HG03060 (cell line): ENCODE measurements around the gene ARL5A.
A peak's percentile ranks its signal among the peaks of the same experiment; 100 is the strongest.
"Not testable (repeated sequence)": the region's sequence is repeated elsewhere in the genome, so short reads cannot be mapped to it uniquely, and the experiment has no call there.

Source experiments
- ATAC-seq: cut with Tn5 transposase; IDR thresholded peaks from one replicate; pipeline ENCODE4 v1.9.1; 2021; ENCODE audit warnings: low read depth, moderate number of reproducible peaks; ENCODE audit not compliant: unreplicated experiment

ARL5A gene

GRCh38 chr2:151828143-151828889 lies at the start of gene ARL5A:
ARL5A (minus strand) TSS chr2:151828421; CDS start chr2:151828176, 245 bp downstream.
- ATAC-seq, result peak; percentile 95

- not testable (repeated sequence) for ATAC-seq
Observed at GRCh38 chr2:151875631-151876030, 47.4 kb upstream of the ARL5A start.

GRCh38 chr2:151872463-151872862 lies 44.2 kb upstream of the ARL5A start:
- no peak for ATAC-seq

GRCh38 chr2:151869291-151869690 lies 41.1 kb upstream of the ARL5A start:
- no peak for ATAC-seq

DNA sequence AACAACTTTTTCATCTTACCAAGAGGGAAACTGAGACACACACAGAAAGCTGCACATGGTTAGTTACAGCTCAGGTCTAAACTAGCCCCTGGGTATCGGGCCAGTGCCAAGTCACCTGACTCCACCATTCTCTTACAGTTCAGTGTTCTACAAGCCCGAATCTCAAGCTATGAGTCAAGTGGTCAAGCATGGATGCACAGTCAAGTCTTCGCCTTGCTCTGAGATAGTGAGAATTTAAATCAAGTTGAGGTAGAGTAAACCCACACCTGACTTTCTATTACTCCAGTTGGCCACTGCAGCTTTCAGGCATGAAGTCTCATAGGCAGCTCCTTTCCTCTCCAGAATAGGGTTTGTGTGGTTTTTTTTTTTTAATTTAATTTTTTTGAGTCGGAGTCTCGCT lies 34.5 kb upstream of the ARL5A start:
- ATAC-seq, result peak; percentile 99

GRCh38 chr2:151861174-151861573 lies 33.0 kb upstream of the ARL5A start:
- ATAC-seq, result no peak

- no peak for ATAC-seq
Observed at GRCh38 chr2:151860613-151861146, 32.5 kb upstream of the ARL5A start.

DNA sequence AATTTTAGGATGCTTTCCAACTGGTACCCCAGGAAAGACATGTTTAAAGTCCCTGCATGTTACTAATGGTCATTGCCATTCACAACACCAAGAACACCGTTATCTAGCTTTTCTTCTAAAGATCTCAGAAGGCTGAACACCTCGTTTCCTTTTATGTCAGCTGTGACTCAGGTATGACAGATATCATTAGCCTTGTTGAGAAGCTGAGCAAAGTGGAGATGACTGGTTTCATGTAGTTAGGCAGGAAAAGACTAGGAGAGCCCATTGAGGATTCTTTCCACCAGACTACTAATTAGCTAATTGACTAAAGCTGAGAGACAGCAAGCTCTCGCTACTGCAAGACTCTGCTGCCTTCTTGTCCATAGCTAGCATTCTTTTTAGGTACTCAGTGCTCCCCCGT lies 32.0 kb upstream of the ARL5A start:
- no peak for ATAC-seq

- ATAC-seq, result no peak
Observed at GRCh38 chr2:151857650-151858049, 29.4 kb upstream of the ARL5A start.

DNA sequence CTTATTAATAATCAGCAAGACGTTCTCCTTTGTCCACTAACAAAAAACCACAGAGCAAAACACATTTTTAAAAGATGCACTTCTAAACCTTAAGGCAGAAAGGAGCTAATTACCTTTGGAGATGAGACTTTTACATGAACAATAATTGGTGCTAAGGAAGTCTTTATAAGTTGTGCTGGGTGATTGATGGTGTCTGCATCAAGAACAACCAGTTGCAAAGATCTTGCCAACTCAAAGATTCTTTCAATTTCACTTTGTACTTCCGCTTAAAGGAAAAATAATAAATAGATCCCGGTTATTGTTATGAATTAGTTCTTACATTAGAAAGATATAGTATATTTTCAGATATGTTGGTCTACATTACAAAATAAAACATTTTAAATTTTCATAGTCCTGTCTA lies 26.9 kb upstream of the ARL5A start:
- ATAC-seq, result no peak

GRCh38 chr2:151853070-151853758 lies 25.0 kb upstream of the ARL5A start:
- ATAC-seq, result no peak

- ATAC-seq, result no peak
Observed at GRCh38 chr2:151852260-151853069, 24.2 kb upstream of the ARL5A start.

DNA sequence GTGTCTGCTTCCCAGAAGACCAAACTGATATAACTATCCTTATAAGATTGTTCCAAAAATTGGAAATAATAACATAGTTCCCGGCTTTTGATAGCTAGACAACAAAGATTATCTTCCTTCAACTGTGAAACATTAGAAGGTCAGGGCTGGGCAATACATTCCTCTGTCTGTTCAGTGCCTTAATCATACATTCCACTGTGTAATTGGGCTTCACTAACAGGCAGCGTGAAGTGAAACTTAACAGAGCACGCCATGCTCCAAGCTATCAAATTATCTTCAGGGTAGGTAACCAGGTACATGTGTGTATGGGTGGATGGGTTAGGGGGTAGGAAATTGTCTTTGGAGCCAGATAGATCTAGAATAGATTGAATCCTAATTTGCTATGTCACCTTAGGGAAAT lies 23.5 kb upstream of the ARL5A start:
- ATAC-seq, result no peak

GRCh38 chr2:151849413-151850010 lies 21.3 kb upstream of the ARL5A start:
- no peak for ATAC-seq

DNA sequence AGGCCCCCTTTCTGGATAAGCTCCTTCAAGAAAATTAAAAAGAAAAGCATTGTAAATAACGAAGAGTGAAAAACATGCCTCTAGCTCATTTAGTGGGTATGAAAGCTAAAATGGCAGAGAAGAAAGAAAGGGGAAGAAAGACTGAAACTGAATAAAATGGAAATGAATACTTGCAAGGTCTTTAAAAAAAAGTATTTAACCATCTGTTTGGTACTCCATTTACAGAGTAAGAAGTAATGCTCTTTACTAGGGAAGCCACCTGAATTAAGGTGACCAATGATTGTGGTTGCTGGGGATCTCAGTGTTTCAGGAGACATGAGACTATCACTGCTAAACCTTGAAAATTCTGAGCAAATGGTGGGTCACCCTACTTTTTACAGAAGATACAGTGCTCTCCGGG lies 17.7 kb upstream of the ARL5A start:
- no peak for ATAC-seq

DNA sequence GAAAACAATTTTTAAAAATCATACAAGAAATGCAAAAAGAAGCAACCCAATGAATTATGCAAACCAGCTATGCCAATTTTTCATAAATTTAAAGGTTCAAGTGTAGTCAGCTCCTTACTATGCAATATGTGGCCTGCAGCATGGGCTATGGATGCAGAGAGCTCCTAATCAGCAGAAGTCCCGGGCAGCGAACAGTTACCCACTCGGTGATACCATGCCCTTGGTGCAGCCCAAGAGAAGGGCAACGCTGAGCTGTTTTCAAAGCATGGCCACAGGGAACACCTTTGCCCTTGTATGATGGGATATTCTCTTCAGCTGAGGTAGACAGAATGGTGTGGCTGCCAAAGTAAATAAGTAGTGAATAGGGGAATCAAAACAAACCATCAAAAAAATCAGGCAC lies 17.3 kb upstream of the ARL5A start:
- no peak for ATAC-seq

GRCh38 chr2:151844211-151844896 lies 16.1 kb upstream of the ARL5A start:
- ATAC-seq, result no peak

DNA sequence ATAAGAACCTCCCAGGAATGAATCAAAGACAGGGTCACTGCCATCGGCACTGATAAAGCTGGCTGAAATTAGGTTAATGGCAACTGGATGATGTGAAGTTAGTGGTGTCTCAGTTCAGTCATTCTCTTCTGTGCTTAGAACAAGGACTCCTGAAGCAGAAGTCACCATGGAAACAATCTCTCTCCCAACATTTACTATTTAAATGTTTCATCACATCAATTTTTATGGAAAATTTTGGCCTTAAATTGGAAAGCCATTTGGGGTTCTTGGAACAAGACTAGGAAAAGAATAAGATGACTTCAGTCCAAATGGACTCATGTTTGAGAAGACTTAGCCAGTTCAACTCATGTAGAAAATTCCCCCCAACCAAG lies 15.5 kb upstream of the ARL5A start:
- ATAC-seq, result no peak

DNA sequence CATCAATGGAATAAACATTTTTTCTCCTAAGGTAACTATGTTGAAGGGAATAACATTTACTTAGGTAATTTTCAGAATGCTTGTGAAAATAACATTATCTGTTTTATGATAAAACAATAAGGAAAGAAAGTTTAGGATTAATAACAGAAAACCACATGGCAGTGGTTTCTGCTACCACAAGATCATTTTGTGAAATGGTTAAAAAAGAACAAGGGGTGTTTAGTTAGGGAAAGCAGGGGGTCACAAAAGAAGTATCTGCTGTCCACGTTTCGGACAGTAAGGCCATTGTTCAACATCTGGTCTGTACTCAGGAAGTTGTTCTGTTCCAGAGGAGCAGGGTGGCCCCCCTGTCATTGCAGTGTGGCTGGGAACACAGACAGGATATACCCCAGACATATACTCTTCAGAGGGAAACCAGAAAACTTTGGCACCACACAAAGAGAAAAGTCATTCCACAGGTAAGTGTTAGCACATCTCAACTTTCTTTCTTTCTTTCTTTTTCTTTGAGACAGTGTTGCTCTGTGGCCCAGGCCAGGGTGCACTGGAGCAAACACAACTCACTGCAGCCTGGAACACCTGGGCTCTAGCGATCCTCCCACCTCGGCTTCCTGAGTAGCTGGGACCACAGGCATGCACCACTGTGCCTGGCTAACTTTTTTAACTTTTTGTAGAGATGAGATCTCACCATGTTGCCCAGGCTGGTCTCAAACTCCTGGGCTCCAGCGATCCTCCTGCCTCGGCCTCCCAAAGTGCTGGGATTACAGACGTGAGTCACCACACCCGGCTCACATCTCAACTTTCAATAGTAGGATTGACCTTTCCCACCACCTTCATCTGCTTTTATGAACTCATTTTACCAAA lies 14.8 kb upstream of the ARL5A start:
- no peak for ATAC-seq
